ENCODE results near the gene FGF2. TPM values are rescaled to one million over a fixed set of nuclear protein-coding genes. Genes with fewer than 3 reads are reported as not detected.

FGF2 gene
- polyA plus RNA-seq, 1 of the 3 experiments (the other 2 are of a cell fraction), result 11.1 TPM

DNA sequence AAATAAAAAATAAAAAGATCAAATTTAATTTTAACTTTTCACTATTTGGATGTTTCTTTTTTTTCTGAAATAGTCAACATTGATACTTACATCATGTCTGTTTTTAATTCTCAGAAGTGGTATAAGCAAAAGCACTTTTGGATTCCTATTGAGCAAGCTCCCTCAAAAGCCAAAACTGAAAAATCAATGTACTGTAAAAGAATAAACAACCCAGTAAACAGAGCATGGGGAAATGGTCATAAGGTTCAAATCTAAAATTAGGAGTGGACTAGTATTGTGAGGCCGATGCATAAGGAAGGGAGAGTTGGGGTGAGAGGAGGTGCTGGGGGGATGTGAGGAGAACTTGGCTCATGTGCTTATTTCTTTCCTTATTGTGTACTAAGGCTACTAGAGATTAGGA, 57.9 kb downstream of the FGF2 start:
- no peak overlapping the region for H2AFZ ChIP-seq (ENCODE audit: low read depth)
- H3K27ac ChIP-seq (ENCODE audit: low read depth in 2 of 2, low read length in 1 of 2), result no peak overlapping the region
- H3K36me3 ChIP-seq (replicated peaks in 1 of 2; ENCODE audit: control insufficient read depth in 1 of 2, insufficient read depth in 2 of 2, low read length in 1 of 2), result peaks cover 47 to 96% of the 10 kb centered on the region in 2 experiments
- no peak overlapping the region for H3K4me2 ChIP-seq
- no peak overlapping the region for H3K4me3 ChIP-seq (ENCODE audit: low read depth in 2 of 2, low read length in 1 of 2)
- TF ChIP-seq RCOR1 (IDR thresholded peaks at IDR 0.05; ENCODE audit: low read length) (no peak), RFX5 (IDR thresholded peaks at IDR 0.05; ENCODE audit: low read length) (no peak), EP300 (IDR thresholded peaks at IDR 0.05; ENCODE audit: borderline replicate concordance in 1 of 2, low read depth in 1 of 2, low read length in 1 of 2) (no peak), TAF1 (IDR thresholded peaks at IDR 0.05; ENCODE audit: borderline replicate concordance, low read depth, low read length) (no peak), FOXJ3 (CRISPR knock-in tag; IDR thresholded peaks at IDR 0.05) (no peak), MXI1 (IDR thresholded peaks at IDR 0.05; ENCODE audit: low read depth, low read length) (no peak), NRF1 (IDR thresholded peaks at IDR 0.05; ENCODE audit: low read depth, low read length) (no peak), GABPA (IDR thresholded peaks at IDR 0.05; ENCODE audit: low read depth) (no peak), FOSL2 (IDR thresholded peaks at IDR 0.05; ENCODE audit: borderline replicate concordance, low read depth) (no peak), TCF12 (IDR thresholded peaks at IDR 0.05) (no peak), EZH2phosphoT487 (IDR thresholded peaks at IDR 0.05; ENCODE audit: borderline replicate concordance, low read depth) (no peak), SIN3A (IDR thresholded peaks at IDR 0.05; ENCODE audit: borderline replicate concordance, low read depth, low read length) (no peak), POLR2AphosphoS5 (IDR thresholded peaks at IDR 0.05; ENCODE audit: low read depth, low read length) (no peak)
- TF ChIP-seq, protein P1, sequence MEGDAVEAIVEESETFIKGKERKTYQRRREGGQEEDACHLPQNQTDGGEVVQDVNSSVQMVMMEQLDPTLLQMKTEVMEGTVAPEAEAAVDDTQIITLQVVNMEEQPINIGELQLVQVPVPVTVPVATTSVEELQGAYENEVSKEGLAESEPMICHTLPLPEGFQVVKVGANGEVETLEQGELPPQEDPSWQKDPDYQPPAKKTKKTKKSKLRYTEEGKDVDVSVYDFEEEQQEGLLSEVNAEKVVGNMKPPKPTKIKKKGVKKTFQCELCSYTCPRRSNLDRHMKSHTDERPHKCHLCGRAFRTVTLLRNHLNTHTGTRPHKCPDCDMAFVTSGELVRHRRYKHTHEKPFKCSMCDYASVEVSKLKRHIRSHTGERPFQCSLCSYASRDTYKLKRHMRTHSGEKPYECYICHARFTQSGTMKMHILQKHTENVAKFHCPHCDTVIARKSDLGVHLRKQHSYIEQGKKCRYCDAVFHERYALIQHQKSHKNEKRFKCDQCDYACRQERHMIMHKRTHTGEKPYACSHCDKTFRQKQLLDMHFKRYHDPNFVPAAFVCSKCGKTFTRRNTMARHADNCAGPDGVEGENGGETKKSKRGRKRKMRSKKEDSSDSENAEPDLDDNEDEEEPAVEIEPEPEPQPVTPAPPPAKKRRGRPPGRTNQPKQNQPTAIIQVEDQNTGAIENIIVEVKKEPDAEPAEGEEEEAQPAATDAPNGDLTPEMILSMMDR (IDR thresholded peaks at IDR 0.05), result no peak
- TF ChIP-seq, protein P2, sequence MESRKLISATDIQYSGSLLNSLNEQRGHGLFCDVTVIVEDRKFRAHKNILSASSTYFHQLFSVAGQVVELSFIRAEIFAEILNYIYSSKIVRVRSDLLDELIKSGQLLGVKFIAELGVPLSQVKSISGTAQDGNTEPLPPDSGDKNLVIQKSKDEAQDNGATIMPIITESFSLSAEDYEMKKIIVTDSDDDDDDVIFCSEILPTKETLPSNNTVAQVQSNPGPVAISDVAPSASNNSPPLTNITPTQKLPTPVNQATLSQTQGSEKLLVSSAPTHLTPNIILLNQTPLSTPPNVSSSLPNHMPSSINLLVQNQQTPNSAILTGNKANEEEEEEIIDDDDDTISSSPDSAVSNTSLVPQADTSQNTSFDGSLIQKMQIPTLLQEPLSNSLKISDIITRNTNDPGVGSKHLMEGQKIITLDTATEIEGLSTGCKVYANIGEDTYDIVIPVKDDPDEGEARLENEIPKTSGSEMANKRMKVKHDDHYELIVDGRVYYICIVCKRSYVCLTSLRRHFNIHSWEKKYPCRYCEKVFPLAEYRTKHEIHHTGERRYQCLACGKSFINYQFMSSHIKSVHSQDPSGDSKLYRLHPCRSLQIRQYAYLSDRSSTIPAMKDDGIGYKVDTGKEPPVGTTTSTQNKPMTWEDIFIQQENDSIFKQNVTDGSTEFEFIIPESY (IDR thresholded peaks at IDR 0.05; ENCODE audit: borderline replicate concordance, low read depth), result no peak
- TF ChIP-seq, protein P3, sequence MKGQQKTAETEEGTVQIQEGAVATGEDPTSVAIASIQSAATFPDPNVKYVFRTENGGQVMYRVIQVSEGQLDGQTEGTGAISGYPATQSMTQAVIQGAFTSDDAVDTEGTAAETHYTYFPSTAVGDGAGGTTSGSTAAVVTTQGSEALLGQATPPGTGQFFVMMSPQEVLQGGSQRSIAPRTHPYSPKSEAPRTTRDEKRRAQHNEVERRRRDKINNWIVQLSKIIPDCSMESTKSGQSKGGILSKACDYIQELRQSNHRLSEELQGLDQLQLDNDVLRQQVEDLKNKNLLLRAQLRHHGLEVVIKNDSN (IDR thresholded peaks at IDR 0.05; ENCODE audit: borderline replicate concordance, low read depth), result no peak
- H3F3A ChIP-seq (replicated peaks; ENCODE audit: insufficient read depth), result peaks cover 31% of the 10 kb centered on the region
- H3K27me3 ChIP-seq (ENCODE audit: insufficient read depth), result no peaks in the 10 kb centered on the region
- no peaks in the 10 kb centered on the region for H3K4me1 ChIP-seq (ENCODE audit: control insufficient read depth in 1 of 2, insufficient read depth in 2 of 2, low read depth in 1 of 2, low read length in 1 of 2)
- no peaks in the 10 kb centered on the region for H3K9me3 ChIP-seq
- peaks cover 94% of the 10 kb centered on the region for H3K79me2 ChIP-seq (ENCODE audit: insufficient read depth)
- H3K9me2 ChIP-seq, result no peaks in the 10 kb centered on the region
- WGBS (ENCODE audit: low lambda C conversion rate), result 95% methylated on average over 1 of the region's 1 CpG
- no peaks in the 10 kb centered on the region for H4K20me1 ChIP-seq (ENCODE audit: insufficient read depth)
- ChIA-PET CTCF (interaction anchor here (1.1 to 1.3 kb wide), 2 partner anchors 12 to 130 kb away, joined by 3 to 6 read pairs; no protein-coding TSS in a partner anchor), POLR2A (no interaction called here)
- no peak overlapping the region for H3K9ac ChIP-seq
- no peak for DNase-seq

Measured in SK-N-SH (cell line).